ENCODE measurements around the gene LMO1.

DNA sequence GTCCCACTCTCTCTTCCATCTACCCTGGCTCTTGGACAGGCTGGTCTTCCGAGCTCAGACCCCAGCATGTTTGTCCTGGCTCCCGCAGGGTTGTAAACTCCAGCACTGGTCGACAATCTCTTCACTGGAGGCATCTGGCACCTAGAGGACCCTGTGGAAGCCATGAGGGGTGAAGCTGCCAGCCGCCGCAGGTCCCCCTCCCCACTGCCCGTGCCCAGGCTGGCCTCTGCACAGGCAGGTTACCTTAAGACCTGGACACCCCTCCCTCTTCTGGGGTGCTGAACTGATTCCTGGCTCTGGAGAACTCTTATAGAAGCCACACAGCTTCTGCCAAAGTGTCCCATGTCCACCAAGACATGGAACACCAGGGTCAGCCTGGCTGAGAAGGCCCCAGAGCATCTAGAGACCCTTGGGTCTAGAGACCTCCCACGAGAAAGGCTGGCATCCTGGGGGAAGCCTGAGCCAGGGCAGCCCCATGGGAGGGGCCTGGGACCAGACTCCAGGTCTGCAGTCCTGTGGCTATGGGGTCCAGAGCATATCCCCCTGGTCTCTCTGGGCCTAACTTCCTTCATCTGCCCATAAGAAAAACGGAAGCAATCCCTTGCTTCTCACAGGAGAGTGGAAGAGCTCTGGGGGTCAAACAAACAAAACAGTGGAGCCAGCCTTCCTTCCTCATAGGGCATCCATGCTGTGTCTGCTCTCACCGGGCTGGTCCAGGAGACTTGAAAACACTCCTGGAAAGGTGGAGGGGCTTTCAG, 30.6 kb downstream of the LMO1 start:
- TF ChIP-seq YY1 (IDR thresholded peaks at IDR 0.05; ENCODE audit: extremely low read depth, insufficient replicate concordance, low read depth, low read length) (no peak), CEBPB (IDR thresholded peaks at IDR 0.05; ENCODE audit: low read depth) (no peak), CTCF (IDR thresholded peaks at IDR 0.05 in 2 of 3, conservative IDR thresholded peaks at IDR 0.05 in 1 of 3; ENCODE audit: borderline replicate concordance in 1 of 3, insufficient read depth in 1 of 3, low read depth in 2 of 3, low read length in 2 of 3) (no peak), POLR2AphosphoS5 (IDR thresholded peaks at IDR 0.05; ENCODE audit: low read depth, low read length) (no peak), EGR1 (IDR thresholded peaks at IDR 0.05; ENCODE audit: low read depth) (no peak), SIN3A (IDR thresholded peaks at IDR 0.05; ENCODE audit: low read depth) (no peak), ELF1 (IDR thresholded peaks at IDR 0.05; ENCODE audit: borderline replicate concordance, low read depth) (no peak), EZH2 (IDR thresholded peaks at IDR 0.05) (no peak)
- TF ChIP-seq, protein P1, sequence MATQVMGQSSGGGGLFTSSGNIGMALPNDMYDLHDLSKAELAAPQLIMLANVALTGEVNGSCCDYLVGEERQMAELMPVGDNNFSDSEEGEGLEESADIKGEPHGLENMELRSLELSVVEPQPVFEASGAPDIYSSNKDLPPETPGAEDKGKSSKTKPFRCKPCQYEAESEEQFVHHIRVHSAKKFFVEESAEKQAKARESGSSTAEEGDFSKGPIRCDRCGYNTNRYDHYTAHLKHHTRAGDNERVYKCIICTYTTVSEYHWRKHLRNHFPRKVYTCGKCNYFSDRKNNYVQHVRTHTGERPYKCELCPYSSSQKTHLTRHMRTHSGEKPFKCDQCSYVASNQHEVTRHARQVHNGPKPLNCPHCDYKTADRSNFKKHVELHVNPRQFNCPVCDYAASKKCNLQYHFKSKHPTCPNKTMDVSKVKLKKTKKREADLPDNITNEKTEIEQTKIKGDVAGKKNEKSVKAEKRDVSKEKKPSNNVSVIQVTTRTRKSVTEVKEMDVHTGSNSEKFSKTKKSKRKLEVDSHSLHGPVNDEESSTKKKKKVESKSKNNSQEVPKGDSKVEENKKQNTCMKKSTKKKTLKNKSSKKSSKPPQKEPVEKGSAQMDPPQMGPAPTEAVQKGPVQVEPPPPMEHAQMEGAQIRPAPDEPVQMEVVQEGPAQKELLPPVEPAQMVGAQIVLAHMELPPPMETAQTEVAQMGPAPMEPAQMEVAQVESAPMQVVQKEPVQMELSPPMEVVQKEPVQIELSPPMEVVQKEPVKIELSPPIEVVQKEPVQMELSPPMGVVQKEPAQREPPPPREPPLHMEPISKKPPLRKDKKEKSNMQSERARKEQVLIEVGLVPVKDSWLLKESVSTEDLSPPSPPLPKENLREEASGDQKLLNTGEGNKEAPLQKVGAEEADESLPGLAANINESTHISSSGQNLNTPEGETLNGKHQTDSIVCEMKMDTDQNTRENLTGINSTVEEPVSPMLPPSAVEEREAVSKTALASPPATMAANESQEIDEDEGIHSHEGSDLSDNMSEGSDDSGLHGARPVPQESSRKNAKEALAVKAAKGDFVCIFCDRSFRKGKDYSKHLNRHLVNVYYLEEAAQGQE (IDR thresholded peaks at IDR 0.05; ENCODE audit: low read depth): no peak

All from HCT116 (cell line).